GM13976 (cell line): ENCODE data around the gene SAP30.

ENCODE experiments used
- DNase-seq: peaks from one replicate; pipeline ENCODE4 v3.0.0; 2012; ENCODE audit warnings: low spot score
- in situ Hi-C: fragments of 300-500 bp; cut with MboI; formaldehyde crosslinking; loops from one replicate; pipeline ENCODE4 v1.12.0; 2022; ENCODE audit warnings: low sequenced_read_pairs, mixed read lengths, inconsistent platforms; ENCODE audit not compliant: unreplicated experiment
- TF ChIP-seq, protein P1 (sequence below): IDR thresholded peaks from 2 replicates; pipeline ENCODE4 v1.5.1; 2012; ENCODE audit warnings: borderline replicate concordance, mild to moderate bottlenecking; ENCODE audit not compliant: insufficient read depth; ENCODE audit errors: extremely low read depth, missing control alignments, control extremely low read depth

SAP30 gene

GRCh38 chr4:173418639-173419038 lies 47.9 kb downstream of the SAP30 start:
- TF ChIP-seq, protein P1, sequence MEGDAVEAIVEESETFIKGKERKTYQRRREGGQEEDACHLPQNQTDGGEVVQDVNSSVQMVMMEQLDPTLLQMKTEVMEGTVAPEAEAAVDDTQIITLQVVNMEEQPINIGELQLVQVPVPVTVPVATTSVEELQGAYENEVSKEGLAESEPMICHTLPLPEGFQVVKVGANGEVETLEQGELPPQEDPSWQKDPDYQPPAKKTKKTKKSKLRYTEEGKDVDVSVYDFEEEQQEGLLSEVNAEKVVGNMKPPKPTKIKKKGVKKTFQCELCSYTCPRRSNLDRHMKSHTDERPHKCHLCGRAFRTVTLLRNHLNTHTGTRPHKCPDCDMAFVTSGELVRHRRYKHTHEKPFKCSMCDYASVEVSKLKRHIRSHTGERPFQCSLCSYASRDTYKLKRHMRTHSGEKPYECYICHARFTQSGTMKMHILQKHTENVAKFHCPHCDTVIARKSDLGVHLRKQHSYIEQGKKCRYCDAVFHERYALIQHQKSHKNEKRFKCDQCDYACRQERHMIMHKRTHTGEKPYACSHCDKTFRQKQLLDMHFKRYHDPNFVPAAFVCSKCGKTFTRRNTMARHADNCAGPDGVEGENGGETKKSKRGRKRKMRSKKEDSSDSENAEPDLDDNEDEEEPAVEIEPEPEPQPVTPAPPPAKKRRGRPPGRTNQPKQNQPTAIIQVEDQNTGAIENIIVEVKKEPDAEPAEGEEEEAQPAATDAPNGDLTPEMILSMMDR, result no peak
- DNase-seq, result no peak
- in situ Hi-C loops, result loop anchor here (10.0 kb wide), 1 partner anchor 404 kb away; no protein-coding TSS in a partner anchor

- in situ Hi-C loops, result no loop called here
- peak; percentile 29 for DNase-seq
- TF ChIP-seq, protein P1, result peak; percentile 14
Observed at GRCh38 chr4:173420324-173420752, 49.6 kb downstream of the SAP30 start.

- TF ChIP-seq, protein P1, result no peak
- in situ Hi-C loops, result no loop called here
- DNase-seq, result no peak
Observed at GRCh38 chr4:173420801-173421200, 50.0 kb downstream of the SAP30 start.

DNA sequence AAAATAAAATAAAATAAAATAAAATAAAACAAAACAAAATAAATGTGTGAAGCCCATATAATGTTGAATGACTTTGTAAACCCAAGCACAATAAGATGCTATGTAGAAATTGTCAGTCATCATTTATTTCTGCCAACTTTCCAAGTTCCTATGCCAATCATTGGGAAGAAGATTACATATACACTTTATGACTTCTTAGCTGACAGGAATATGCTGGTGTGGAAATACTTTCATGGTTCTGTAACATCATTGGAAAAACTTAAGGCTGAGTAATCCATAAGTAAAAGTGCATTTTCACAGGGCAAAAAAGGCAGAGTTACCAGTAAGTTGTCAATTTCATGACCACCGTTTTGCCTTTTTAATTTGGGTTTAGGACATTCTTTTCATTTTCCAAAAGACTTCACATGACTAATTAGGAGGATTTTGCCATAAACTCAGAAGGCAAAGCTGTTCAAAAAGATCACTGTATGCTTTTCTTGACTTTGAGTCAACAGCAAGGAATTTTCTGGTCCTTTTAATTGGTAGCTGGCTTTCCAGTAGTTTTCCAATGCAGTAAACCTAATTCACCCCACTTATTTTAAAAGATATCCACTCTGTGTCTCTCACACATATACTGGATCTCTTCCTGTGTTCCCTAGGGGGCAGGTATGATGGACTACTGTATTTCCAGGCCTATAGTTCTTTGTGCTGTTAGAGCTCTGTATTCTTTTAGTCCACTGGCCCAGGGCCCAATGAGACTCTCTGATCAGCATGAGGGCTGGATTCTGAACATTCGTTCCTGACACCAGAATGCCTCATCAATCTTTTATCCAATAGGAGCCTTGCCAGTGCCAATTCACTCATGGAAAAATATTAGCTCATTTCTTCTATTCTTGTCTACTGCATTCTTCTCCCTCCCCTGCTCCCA lies 54.4 kb downstream of the SAP30 start:
- TF ChIP-seq, protein P1, result no peak
- no peak for DNase-seq
- in situ Hi-C loops, result no loop called here

GRCh38 chr4:173426064-173426463 lies 55.3 kb downstream of the SAP30 start:
- no peak for DNase-seq
- TF ChIP-seq, protein P1, result no peak
- in situ Hi-C loops, result no loop called here
